ENCODE data around the gene SP3. TPM values are rescaled to one million over a fixed set of nuclear protein-coding genes. Genes with fewer than 3 reads are reported as not detected.

Gene SP3
- total RNA-seq, 1 experiment from 2014 or later: 120 TPM

- Histone ChIP-seq H3K4me3 (no peak overlapping the region), H3K27me3 (replicated peaks) (no peaks in the 10 kb centered on the region), H3K36me3 (peaks cover 59% of the 10 kb centered on the region), H3K27ac (no peak overlapping the region), H3K9me3 (replicated peaks) (no peaks in the 10 kb centered on the region), H3K4me1 (replicated peaks) (peaks cover 15% of the 10 kb centered on the region)
- DNase-seq (ENCODE audit: low read depth in 1 of 2, low spot score in 2 of 2): no peak
Observed at GRCh38 chr2:173958198-173958846, 6.9 kb downstream of the SP3 start.

GRCh38 chr2:173957517-173957916 lies 7.7 kb downstream of the SP3 start:
- H3K4me1 ChIP-seq (replicated peaks): peaks cover 15% of the 10 kb centered on the region
- H3K36me3 ChIP-seq: peaks cover 61% of the 10 kb centered on the region
- no peak for DNase-seq (ENCODE audit: low read depth in 1 of 2, low spot score in 2 of 2)
- no peak overlapping the region for H3K27ac ChIP-seq
- H3K9me3 ChIP-seq (replicated peaks): no peaks in the 10 kb centered on the region
- no peak overlapping the region for H3K4me3 ChIP-seq
- no peaks in the 10 kb centered on the region for H3K27me3 ChIP-seq (replicated peaks)

- no peak for DNase-seq (ENCODE audit: low read depth in 1 of 2, low spot score in 2 of 2)
- no peak overlapping the region for H3K4me3 ChIP-seq
- H3K4me1 ChIP-seq (replicated peaks): peaks cover 11% of the 10 kb centered on the region
- no peaks in the 10 kb centered on the region for H3K9me3 ChIP-seq (replicated peaks)
- H3K27ac ChIP-seq: no peak overlapping the region
- peaks cover 61% of the 10 kb centered on the region for H3K36me3 ChIP-seq
- H3K27me3 ChIP-seq (replicated peaks): no peaks in the 10 kb centered on the region
Observed at GRCh38 chr2:173956454-173956853, 8.7 kb downstream of the SP3 start.

GRCh38 chr2:173955867-173956266 lies 9.3 kb downstream of the SP3 start:
- H3K27me3 ChIP-seq (replicated peaks): no peaks in the 10 kb centered on the region
- peaks cover 6% of the 10 kb centered on the region for H3K4me1 ChIP-seq (replicated peaks)
- H3K27ac ChIP-seq: no peak overlapping the region
- no peaks in the 10 kb centered on the region for H3K9me3 ChIP-seq (replicated peaks)
- H3K36me3 ChIP-seq: peaks cover 61% of the 10 kb centered on the region
- no peak for DNase-seq (ENCODE audit: low read depth in 1 of 2, low spot score in 2 of 2)
- H3K4me3 ChIP-seq: no peak overlapping the region

- Histone ChIP-seq H3K4me3 (no peak overlapping the region), H3K4me1 (replicated peaks) (peaks cover 6% of the 10 kb centered on the region; the same call in 1 of the 2 replicates), H3K9me3 (replicated peaks) (no peaks in the 10 kb centered on the region), H3K36me3 (peaks cover 61% of the 10 kb centered on the region), H3K27ac (no peak overlapping the region), H3K27me3 (replicated peaks) (no peaks in the 10 kb centered on the region)
- no peak for DNase-seq (ENCODE audit: low read depth in 1 of 2, low spot score in 2 of 2)
Observed at GRCh38 chr2:173955004-173955403, 10.2 kb downstream of the SP3 start.

GRCh38 chr2:173953047-173953424 lies 12.1 kb downstream of the SP3 start:
- Histone ChIP-seq H3K4me1 (replicated peaks) (peaks cover 6% of the 10 kb centered on the region; the same call in 1 of the 2 replicates), H3K27me3 (replicated peaks) (no peaks in the 10 kb centered on the region), H3K27ac (no peak overlapping the region), H3K4me3 (no peak overlapping the region), H3K36me3 (peaks cover 60% of the 10 kb centered on the region), H3K9me3 (replicated peaks) (no peaks in the 10 kb centered on the region)
- no peak for DNase-seq (ENCODE audit: low read depth in 1 of 2, low spot score in 2 of 2)

GRCh38 chr2:173952267-173953046 lies 12.7 kb downstream of the SP3 start:
- no peaks in the 10 kb centered on the region for H3K9me3 ChIP-seq (replicated peaks)
- peaks cover 64% of the 10 kb centered on the region for H3K36me3 ChIP-seq
- H3K4me3 ChIP-seq: no peak overlapping the region
- no peaks in the 10 kb centered on the region for H3K27me3 ChIP-seq (replicated peaks)
- H3K4me1 ChIP-seq (replicated peaks): peaks cover 6% of the 10 kb centered on the region; the same call in 1 of the 2 replicates
- DNase-seq (ENCODE audit: low read depth in 1 of 2, low spot score in 2 of 2): no peak
- no peak overlapping the region for H3K27ac ChIP-seq

- Histone ChIP-seq H3K4me3 (no peak overlapping the region), H3K4me1 (replicated peaks) (no peaks in the 10 kb centered on the region; the same call in 1 of the 2 replicates), H3K27me3 (replicated peaks) (no peaks in the 10 kb centered on the region), H3K36me3 (peaks cover 42% of the 10 kb centered on the region), H3K27ac (no peak overlapping the region), H3K9me3 (replicated peaks) (no peaks in the 10 kb centered on the region)
- no peak for DNase-seq (ENCODE audit: low read depth in 1 of 2, low spot score in 2 of 2)
Observed at GRCh38 chr2:173948842-173949241, 16.3 kb downstream of the SP3 start.

GRCh38 chr2:173948198-173948597 lies 17.0 kb downstream of the SP3 start:
- no peaks in the 10 kb centered on the region for H3K27me3 ChIP-seq (replicated peaks)
- no peak overlapping the region for H3K4me3 ChIP-seq
- peaks cover 3% of the 10 kb centered on the region; the same call in 1 of the 2 replicates for H3K4me1 ChIP-seq (replicated peaks)
- H3K36me3 ChIP-seq: peaks cover 40% of the 10 kb centered on the region
- no peaks in the 10 kb centered on the region for H3K9me3 ChIP-seq (replicated peaks)
- no peak overlapping the region for H3K27ac ChIP-seq
- no peak for DNase-seq (ENCODE audit: low read depth in 1 of 2, low spot score in 2 of 2)

GRCh38 chr2:173947131-173947530 lies 18.0 kb downstream of the SP3 start:
- Histone ChIP-seq H3K36me3 (peaks cover 33% of the 10 kb centered on the region), H3K4me1 (replicated peaks) (peaks cover 4% of the 10 kb centered on the region; the same call in 1 of the 2 replicates), H3K27me3 (replicated peaks) (no peaks in the 10 kb centered on the region), H3K9me3 (replicated peaks) (no peaks in the 10 kb centered on the region), H3K4me3 (no peak overlapping the region), H3K27ac (no peak overlapping the region)
- no peak for DNase-seq (ENCODE audit: low read depth in 1 of 2, low spot score in 2 of 2)

GRCh38 chr2:173943738-173944137 lies 21.4 kb downstream of the SP3 start:
- Histone ChIP-seq H3K4me1 (replicated peaks) (peaks cover 14% of the 10 kb centered on the region), H3K36me3 (peaks cover 38% of the 10 kb centered on the region), H3K9me3 (replicated peaks) (no peaks in the 10 kb centered on the region), H3K27ac (no peak overlapping the region), H3K4me3 (no peak overlapping the region), H3K27me3 (replicated peaks) (no peaks in the 10 kb centered on the region)
- DNase-seq (ENCODE audit: low read depth in 1 of 2, low spot score in 2 of 2): no peak

- no peak overlapping the region for H3K27ac ChIP-seq
- no peak for DNase-seq (ENCODE audit: low read depth in 1 of 2, low spot score in 2 of 2)
Observed at GRCh38 chr2:173942861-173943523, 22.2 kb downstream of the SP3 start.

GRCh38 chr2:173941567-173941966 lies 23.6 kb downstream of the SP3 start:
- DNase-seq (ENCODE audit: low read depth in 1 of 2, low spot score in 2 of 2): no peak
- Histone ChIP-seq H3K27ac (no peak overlapping the region), H3K4me1 (replicated peaks) (peaks cover 14% of the 10 kb centered on the region), H3K27me3 (replicated peaks) (no peaks in the 10 kb centered on the region), H3K4me3 (no peak overlapping the region), H3K36me3 (peaks cover 41% of the 10 kb centered on the region), H3K9me3 (replicated peaks) (no peaks in the 10 kb centered on the region)

More at GRCh38 chr2:173942861-173943523, 22.2 kb downstream of the SP3 start:
- H3K4me1 ChIP-seq (replicated peaks): peaks cover 14% of the 10 kb centered on the region
- no peaks in the 10 kb centered on the region for H3K27me3 ChIP-seq (replicated peaks)
- no peaks in the 10 kb centered on the region for H3K9me3 ChIP-seq (replicated peaks)
- no peak overlapping the region for H3K4me3 ChIP-seq
- peaks cover 41% of the 10 kb centered on the region for H3K36me3 ChIP-seq

All from SJSA1 (cell line).